ENCODE results near the gene NEXN.

DNA sequence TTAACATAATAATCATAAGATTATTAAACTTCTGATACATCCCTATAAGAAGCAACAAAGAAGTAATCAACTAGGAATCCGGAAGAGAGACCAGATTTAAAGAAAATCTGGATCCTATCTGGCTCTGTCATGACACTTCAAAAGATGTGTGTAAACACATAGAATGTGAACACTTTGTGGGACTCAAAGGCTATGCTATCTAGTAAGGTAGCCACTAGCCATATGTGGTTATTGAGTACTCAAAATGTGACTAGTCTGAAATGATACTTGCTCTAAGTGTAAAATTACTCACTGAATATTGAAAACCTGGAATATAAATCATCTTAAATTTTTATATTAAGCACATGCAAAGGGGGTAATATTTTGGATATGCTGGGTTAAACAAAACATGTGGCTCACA lies 81.8 kb downstream of the NEXN start:
- TF ChIP-seq EZH2 (IDR thresholded peaks at IDR 0.05; ENCODE audit: low read depth) (no peak), CTCF (conservative IDR thresholded peaks at IDR 0.05) (no peak)

Data from PC-9 (cell line).